Measurements from ENCODE around the gene NCKAP5L.

Gene NCKAP5L

DNA sequence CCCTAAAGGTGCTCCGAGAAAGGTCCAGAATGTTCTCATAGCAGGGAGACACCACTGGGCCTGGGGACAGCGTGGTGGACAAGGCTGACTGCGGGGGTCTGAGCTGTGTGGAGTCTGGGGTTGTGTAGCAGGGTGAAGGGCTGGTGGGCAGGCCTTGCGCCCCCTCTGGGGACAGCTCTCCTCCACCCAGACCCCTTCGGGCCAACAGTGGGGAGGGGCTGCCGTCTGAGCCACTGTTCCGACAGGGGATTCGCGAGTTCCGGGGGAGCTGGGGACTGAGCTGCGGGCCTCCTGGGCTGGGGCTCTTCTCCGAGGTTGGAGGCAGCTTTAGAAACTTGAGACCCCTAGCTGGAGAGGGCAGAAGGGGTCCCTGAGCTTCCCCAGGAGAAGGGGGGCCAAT is 32.1 kb downstream of the NCKAP5L start:
- no peak overlapping the region for H3K4me3 Mint-ChIP-seq
- no peaks in the 10 kb centered on the region for H3K27me3 Mint-ChIP-seq
- H3K9me3 Mint-ChIP-seq: no peaks in the 10 kb centered on the region
- no peak overlapping the region for H3K27ac Mint-ChIP-seq
- H3K36me3 Mint-ChIP-seq (ENCODE audit: insufficient read depth): peaks cover 13% of the 10 kb centered on the region
- ATAC-seq (replicated peaks) (no peak), DNase-seq (no peak)
- H3K4me1 Mint-ChIP-seq (ENCODE audit: low read depth in 2 of 2): no peaks in the 10 kb centered on the region

DNA sequence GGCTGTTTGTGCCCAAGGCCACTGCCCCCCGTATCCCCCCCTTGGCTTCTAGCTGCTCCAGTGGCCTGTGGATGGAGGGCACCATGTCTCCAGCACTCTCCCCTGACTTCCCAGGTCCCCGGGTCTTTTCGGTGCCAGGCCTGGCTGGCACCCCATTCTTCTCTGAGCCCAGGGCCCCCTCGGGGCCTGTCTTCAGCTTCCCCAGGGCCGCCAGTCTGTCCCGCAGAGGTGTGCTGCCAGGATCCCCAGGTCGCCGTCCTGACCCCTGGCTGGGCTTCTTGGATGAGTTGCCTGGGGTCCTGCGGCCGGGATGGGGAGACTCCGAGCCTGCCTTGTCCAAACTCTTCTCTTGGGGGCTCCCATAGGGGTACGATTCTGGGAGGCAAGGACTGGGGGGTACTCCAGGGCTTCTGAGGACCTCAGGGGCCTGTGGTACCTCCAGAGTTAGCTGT is 32.5 kb downstream of the NCKAP5L start:
- ATAC-seq (replicated peaks) (no peak), DNase-seq (no peak)
- Mint-ChIP-seq H3K4me3 (no peak overlapping the region), H3K36me3 (ENCODE audit: insufficient read depth) (peaks cover 11% of the 10 kb centered on the region), H3K27me3 (no peaks in the 10 kb centered on the region), H3K9me3 (no peaks in the 10 kb centered on the region), H3K27ac (no peak overlapping the region), H3K4me1 (ENCODE audit: low read depth in 2 of 2) (no peaks in the 10 kb centered on the region)

DNA sequence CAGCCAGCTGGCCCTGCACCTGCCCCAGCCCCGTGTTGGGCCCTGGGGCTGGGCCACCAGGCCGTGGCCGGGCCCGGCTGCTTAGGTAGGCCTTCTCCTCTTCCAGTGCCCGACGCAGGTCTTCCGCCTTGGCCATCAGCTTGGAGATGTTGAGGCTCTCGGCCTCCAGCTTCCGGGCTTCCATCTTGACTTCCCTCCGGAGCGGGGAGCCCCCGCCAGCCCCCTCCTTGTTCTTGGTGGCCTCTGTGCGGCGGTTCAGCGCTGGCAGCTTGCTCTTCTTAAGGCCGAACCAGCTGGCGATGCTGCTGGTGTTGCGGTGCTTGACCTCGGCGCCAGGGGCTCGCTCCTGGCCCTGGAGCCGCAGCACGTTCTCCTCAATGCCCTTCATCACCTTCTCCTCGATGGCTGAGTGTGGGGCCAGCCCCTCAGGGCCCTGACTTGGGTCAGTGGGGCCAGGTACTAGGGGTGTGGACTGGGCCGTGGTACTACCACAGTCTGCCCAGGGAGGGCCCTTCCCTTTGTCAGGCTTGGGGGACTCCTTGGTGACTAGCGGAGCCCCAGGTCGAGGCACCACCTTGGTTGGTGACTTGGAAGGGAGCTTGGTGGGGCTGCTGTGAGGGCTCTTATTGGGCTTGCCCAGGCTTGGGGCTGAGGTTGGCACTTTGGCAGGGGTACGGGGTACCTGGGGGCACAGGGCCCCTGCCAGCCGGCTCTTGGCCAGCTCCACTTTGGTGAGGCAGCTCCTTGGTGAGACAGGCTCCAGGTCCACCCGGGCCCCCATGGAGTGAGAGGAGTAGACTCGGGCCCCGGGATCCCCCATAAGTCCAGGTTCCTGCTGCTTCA is 33.2 kb downstream of the NCKAP5L start:
- no peak for DNase-seq
- Mint-ChIP-seq H3K27me3 (no peaks in the 10 kb centered on the region), H3K4me3 (no peak overlapping the region), H3K4me1 (ENCODE audit: low read depth in 2 of 2) (no peaks in the 10 kb centered on the region), H3K9me3 (no peaks in the 10 kb centered on the region), H3K36me3 (ENCODE audit: insufficient read depth) (peaks cover 10% of the 10 kb centered on the region), H3K27ac (peak overlapping the region in 1 of 2 donors; percentile 85)
- ATAC-seq (replicated peaks): no peak

DNA sequence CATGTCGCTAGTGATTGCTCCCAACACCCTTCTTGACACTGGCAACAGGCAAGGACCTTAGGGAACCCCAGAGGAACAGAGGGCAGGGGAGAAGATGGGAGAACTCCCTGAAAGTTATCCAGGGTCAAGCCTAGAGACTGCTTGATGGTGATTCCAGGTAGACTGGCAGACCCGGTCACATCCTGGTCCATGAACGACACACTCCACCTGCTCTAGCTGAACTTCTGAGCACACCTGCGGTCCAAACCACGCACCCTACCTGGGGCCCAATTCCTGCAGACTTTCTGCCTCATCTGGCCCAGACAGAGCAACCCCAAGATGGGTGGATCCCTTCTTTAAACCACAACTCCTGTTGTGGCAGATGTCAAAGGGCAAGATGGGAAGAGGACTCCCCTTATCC is 34.2 kb downstream of the NCKAP5L start:
- DNase-seq (no peak), ATAC-seq (replicated peaks) (no peak)
- H3K9me3 Mint-ChIP-seq: no peaks in the 10 kb centered on the region
- H3K36me3 Mint-ChIP-seq (ENCODE audit: insufficient read depth): peaks cover 9% of the 10 kb centered on the region
- no peak overlapping the region for H3K4me3 Mint-ChIP-seq
- no peaks in the 10 kb centered on the region for H3K4me1 Mint-ChIP-seq (ENCODE audit: low read depth in 2 of 2)
- H3K27ac Mint-ChIP-seq: no peak overlapping the region
- H3K27me3 Mint-ChIP-seq: no peaks in the 10 kb centered on the region

DNA sequence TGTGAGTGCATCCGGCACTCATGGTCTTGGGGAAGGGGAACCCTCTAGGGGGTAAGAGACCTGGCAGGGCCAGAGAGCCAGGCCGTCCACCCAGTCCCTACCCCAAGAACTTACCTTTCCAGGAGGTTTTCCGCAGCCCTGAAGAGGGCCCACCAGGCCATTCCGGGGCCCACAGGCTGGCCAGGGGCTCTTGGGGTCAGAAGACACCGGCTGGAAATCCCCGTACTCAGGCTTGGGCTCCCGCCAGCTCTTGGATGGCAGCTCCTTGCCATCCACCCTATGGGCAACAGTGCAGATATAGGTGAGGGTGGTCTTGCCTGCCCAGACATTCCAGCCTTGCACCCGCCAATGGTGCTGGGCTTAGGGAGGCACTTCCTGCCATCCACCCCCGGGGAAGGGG is 34.6 kb downstream of the NCKAP5L start:
- H3K27ac Mint-ChIP-seq: no peak overlapping the region
- ATAC-seq (replicated peaks): no peak

DNA sequence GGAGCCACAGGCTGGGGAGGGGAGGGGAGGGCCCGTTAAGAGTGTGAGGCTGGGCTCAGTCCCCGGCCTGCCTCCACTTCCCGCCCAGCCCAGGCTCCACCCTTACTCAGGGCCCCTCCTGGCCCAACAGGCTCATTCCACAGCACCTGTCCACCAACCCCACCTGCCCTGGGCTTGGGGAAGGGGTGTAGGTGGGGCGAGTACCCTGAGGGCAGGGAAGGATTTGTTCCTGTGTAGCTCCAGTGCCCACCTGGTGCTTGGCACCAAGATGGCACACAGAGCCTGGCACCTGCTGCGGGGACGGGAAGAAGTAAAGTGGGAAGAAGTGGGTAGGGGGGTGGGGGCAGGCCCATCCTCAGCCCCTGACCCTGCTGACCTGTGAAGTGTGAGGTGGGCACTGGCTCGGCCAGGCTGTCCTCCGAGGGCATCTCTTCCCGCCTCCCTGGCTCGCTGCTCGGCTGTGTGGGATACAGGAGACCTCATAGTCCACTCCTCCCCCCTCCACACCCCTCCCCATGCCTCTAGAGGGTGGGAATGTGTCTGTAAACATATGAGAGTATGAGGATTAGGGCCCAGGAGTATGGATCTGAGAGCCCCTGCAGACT is 35.1 kb downstream of the NCKAP5L start:
- no peak overlapping the region for H3K27ac Mint-ChIP-seq
- no peaks in the 10 kb centered on the region for H3K4me1 Mint-ChIP-seq (ENCODE audit: low read depth in 2 of 2)
- no peak for ATAC-seq (replicated peaks)
- H3K27me3 Mint-ChIP-seq: no peaks in the 10 kb centered on the region
- no peak overlapping the region for H3K4me3 Mint-ChIP-seq
- DNase-seq: no peak
- peaks cover 6% of the 10 kb centered on the region for H3K36me3 Mint-ChIP-seq (ENCODE audit: insufficient read depth)
- H3K9me3 Mint-ChIP-seq: no peaks in the 10 kb centered on the region

More for the DNA sequence above, 34.6 kb downstream of the NCKAP5L start:
- H3K4me3 Mint-ChIP-seq: no peak overlapping the region
- peaks cover 6% of the 10 kb centered on the region for H3K36me3 Mint-ChIP-seq (ENCODE audit: insufficient read depth)
- no peaks in the 10 kb centered on the region for H3K27me3 Mint-ChIP-seq
- no peak for DNase-seq
- no peaks in the 10 kb centered on the region for H3K9me3 Mint-ChIP-seq
- no peaks in the 10 kb centered on the region for H3K4me1 Mint-ChIP-seq (ENCODE audit: low read depth in 2 of 2)

DNA sequence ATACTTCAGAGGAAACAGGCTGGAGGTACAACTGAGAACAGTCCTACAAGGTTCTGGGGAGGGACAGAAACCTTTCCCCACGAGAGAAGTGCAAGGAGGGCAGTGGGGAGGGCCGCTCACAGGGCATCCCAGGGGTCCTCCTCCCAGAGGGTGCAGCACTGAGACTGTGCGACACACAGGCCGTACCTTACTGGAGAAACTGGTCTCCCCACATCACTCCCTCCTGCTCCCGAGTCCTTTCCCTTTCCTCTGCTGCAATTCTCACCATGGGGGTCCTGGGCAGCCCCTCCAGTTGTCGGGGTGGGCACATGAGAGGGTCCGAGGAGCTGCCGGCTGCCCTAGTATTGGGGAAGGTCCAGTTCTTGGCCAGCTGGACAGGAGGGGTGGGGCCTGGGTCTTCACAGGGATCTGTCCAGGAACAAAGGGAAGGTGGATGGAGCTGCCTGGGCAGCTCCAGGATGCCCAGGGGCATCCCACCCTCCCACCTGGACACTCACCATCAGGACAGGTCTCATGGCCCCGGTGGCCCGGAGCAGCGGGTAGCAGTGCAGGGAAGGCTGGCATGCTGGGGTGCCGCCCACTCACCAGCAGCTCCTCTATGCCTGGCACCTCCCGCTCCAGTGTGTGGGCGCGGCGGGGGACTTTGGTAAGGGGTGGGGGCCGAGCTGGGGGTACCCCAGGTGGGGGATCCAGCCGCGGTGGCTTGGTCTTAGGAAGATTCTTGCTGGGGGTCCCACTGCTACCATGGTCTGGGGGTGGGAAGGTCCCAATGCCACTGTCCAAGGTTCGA is 35.8 kb downstream of the NCKAP5L start:
- ATAC-seq (replicated peaks) (no peak), DNase-seq (no peak)
- no peaks in the 10 kb centered on the region for H3K4me1 Mint-ChIP-seq (ENCODE audit: low read depth in 2 of 2)
- H3K27ac Mint-ChIP-seq: no peak overlapping the region
- peaks cover 6% of the 10 kb centered on the region for H3K36me3 Mint-ChIP-seq (ENCODE audit: insufficient read depth)
- H3K27me3 Mint-ChIP-seq: no peaks in the 10 kb centered on the region
- no peak overlapping the region for H3K4me3 Mint-ChIP-seq
- peaks cover 0 to 2% of the 10 kb centered on the region in 2 donors for H3K9me3 Mint-ChIP-seq

DNA sequence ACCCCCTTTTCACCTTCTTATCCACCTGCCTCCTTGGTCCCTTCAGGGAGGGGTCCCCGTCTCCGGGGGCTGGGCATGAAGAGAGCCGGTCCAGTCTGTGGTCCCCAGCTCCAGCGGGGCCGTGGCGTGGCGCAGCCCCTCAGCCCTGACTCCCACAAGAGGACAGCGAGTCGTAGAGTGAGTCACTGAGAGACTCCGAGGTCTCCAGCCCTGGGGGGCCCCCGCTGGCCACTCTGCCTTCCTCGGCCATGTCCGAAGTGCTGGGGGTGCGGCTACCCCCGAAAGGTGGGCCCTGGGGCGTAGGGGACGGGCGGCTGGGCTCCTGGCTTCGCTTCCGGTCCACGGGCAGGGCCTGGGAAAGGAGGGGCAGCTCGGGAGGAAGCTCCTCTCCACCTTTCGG is 36.5 kb downstream of the NCKAP5L start:
- H3K4me3 Mint-ChIP-seq: no peak overlapping the region
- no peak for DNase-seq
- H3K36me3 Mint-ChIP-seq (ENCODE audit: insufficient read depth): peaks cover 9% of the 10 kb centered on the region
- ATAC-seq (replicated peaks): no peak
- no peaks in the 10 kb centered on the region for H3K4me1 Mint-ChIP-seq (ENCODE audit: low read depth in 2 of 2)
- H3K27me3 Mint-ChIP-seq: no peaks in the 10 kb centered on the region
- H3K27ac Mint-ChIP-seq: no peak overlapping the region
- peaks cover 0 to 2% of the 10 kb centered on the region in 2 donors for H3K9me3 Mint-ChIP-seq

DNA sequence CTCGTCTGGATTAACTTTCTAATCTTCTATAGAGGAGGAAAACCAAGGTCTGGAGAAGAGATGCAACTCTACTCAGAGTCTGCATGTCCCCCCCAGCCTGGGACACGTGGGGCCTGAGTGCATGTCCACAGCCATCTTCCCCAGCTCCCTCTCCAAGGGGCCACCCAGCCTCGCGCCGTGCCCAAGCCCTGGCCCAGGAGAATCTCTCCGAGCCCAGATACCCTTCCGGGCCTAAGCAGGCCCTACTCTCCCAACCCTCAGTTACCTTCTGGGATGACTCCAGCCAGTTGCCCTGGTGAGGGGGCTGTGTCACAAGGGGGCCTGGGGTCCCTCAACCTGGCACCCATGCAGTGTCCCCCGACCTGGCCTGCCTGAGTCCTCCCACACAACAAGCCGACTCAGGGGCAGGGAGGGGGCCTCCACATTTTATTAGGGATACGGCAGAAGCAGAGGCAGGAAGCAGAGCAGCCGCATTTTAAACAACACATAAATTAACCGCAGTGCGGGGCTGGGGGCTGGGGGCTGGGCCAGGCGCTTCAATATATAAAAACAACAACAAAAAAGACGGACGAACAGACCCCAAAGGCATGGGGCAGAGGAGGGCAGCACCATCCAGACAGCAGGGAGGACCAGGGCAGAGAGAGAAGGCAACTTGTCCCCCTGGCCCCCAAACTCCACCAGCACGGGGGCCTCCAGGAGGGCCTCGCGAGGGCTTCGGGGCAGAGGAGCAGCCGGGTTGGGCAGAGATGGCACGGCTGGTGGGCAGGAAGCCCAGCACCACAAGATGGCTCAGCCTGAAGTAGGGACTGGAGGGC is 37.3 kb downstream of the NCKAP5L start:
- DNase-seq (no peak), ATAC-seq (replicated peaks) (no peak)
- Mint-ChIP-seq H3K4me3 (no peak overlapping the region), H3K27me3 (no peaks in the 10 kb centered on the region), H3K4me1 (ENCODE audit: low read depth in 2 of 2) (no peaks in the 10 kb centered on the region), H3K36me3 (ENCODE audit: insufficient read depth) (peaks cover 8% of the 10 kb centered on the region), H3K9me3 (peaks cover 0 to 2% of the 10 kb centered on the region in 2 donors), H3K27ac (no peak overlapping the region)

DNA sequence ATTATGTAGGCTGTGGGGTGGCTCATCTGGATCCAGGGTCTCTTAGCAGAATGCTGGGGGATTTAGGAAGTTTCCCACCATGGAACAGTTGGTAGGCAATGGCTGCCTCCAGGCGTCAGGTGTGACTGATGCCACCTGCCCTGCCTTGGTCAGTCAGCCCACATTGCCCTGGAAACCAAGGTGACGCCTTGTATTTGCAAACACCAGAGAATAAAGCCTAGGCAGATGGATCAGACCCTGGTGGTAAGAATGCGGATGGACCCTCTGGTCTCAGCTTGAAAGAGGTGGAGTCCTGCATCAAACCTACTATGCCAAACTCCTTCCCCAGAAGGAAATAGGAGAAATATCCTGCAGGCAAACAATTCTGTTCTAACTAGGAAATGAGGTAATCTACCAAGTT is 38.2 kb downstream of the NCKAP5L start:
- no peak for ATAC-seq (replicated peaks)
- H3K4me3 Mint-ChIP-seq: no peak overlapping the region
- no peaks in the 10 kb centered on the region for H3K4me1 Mint-ChIP-seq (ENCODE audit: low read depth in 2 of 2)
- peaks cover 2% of the 10 kb centered on the region for H3K36me3 Mint-ChIP-seq (ENCODE audit: insufficient read depth)
- no peaks in the 10 kb centered on the region for H3K27me3 Mint-ChIP-seq
- DNase-seq: no peak
- peaks cover 0 to 2% of the 10 kb centered on the region in 2 donors for H3K9me3 Mint-ChIP-seq
- no peak overlapping the region for H3K27ac Mint-ChIP-seq

DNA sequence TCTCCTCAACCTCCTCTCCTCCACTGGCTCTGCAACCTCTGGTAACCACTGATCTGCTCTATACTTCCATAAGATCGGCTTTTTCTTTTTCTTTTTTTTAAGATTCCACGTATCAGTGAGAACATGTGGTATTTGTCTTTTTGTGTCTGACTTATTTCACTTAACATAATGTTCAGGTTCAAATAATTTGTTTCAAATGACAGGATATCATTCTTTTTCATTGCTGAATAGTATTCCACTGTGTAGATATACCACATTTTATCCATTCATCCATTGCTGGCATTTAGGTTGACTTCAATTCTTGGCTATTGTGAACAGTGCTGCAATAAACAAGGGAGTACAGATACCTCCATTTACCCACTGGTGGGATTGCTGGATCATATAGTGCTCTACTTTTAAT is 40.5 kb downstream of the NCKAP5L start:
- Mint-ChIP-seq H3K4me3 (no peak overlapping the region), H3K27ac (no peak overlapping the region), H3K36me3 (ENCODE audit: insufficient read depth) (peaks cover 2% of the 10 kb centered on the region), H3K9me3 (peaks cover 0 to 2% of the 10 kb centered on the region in 2 donors), H3K4me1 (ENCODE audit: low read depth in 2 of 2) (no peaks in the 10 kb centered on the region), H3K27me3 (peaks cover 13 to 14% of the 10 kb centered on the region in 2 donors)
- ATAC-seq (replicated peaks) (no peak), DNase-seq (no peak)

DNA sequence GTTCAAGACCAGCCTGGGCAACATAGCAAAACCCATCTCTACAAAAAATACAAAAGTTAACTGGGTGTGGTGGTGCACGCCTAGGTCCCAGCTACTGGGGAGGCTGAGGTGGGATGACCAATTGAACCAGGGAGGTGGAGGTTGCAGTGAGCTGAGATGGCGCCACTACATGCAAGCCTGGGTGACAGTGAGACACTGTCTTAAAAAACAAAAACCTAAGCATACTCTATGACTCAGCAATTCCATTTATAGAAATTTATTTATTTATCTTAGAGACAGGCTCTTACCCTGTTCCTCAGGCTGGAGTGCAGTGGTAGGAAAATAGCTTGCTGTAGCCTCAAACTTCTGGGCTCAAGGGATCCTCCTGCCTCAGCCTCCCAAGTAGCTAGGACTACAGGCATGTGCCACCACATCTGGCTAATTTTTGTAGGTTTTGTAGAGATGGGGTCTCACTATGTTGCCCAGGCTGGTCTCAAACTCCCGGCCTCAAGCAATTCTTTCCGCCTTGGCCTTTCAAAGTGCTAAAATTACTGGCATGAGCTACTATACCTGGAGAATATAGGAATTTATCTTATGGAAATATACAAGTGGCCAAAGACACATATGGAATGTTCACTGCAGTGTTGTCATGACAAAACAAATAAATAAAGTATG is 43.3 kb downstream of the NCKAP5L start:
- Mint-ChIP-seq H3K27me3 (peaks cover 27 to 37% of the 10 kb centered on the region in 2 donors), H3K36me3 (ENCODE audit: insufficient read depth) (peaks cover 2% of the 10 kb centered on the region), H3K4me3 (no peak overlapping the region), H3K27ac (no peak overlapping the region), H3K4me1 (ENCODE audit: low read depth in 2 of 2) (no peaks in the 10 kb centered on the region), H3K9me3 (peaks cover 0 to 2% of the 10 kb centered on the region in 2 donors)
- ATAC-seq (replicated peaks) (no peak), DNase-seq (no peak)
